GM19452 (cell line): ENCODE data around the gene GSE1.

Source experiments
- ATAC-seq: cut with Tn5 transposase; IDR thresholded peaks from one replicate; pipeline ENCODE4 v1.9.1; 2021; ENCODE audit not compliant: unreplicated experiment

Gene GSE1

DNA sequence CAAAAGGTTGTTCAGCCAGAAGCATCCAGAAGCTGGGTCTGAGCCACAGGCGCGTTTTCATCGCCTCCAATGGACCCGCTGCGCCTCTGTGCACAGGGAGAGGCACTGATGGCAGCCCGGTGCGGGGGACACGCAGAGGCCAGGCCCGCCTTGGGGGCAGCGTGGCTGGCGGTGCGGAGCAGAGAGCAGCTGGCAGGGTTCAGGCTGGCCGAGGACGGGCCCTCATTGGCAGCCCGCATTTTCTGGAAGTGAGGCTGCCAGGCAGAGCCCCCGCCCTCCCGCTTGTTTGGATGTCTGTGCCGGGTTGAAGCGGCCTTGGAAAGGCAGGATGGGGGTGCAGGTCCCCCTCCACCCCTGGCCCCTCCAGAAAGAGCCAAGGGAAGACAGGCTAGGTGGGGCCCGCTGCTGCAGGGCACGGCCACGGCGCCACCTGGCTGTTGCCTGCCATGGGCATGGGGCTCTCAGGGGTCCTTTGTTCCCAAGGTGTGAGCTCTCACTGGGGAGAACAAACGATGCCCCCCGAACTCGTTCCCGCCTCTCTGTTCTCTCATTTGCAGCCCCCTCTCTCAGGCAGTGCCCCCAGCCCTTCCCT lies 18.8 kb downstream of the GSE1 start:
- no peak for ATAC-seq

DNA sequence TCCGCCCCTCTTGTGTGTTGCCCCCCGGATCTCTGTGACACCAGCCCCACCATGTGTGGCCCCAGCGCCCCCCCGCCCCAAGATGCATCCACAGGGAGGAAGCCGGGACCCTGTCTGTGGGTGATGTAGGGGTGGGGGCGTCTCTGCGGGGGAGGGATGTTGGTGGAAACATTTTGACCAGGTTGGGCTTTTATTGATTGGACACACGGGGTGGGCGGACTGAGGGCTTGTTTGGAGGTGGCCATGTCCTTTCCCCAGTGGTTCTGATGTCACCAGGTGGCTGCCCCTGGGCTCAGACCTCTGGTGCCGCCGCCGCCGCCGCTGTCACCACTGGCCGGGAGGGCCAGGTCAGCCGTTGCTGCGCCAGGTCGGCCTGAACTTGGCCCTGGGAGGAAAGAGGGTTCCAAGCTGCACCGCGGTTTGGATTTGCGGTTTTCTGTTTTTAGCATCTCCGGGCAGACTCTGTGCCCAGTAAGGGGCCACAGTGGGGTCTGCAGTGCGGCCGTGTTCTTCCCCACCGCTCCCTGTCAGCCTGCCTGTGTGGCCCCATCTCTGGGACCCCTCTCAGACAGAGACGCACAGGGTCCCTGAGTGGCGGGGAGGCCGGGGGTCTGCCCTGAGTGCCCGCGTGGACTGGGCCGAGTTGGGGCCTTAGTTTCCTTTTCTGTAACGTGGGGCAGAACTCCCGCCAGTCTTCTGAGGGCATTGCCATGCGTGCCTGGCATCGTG lies 19.8 kb downstream of the GSE1 start:
- no peak for ATAC-seq

DNA sequence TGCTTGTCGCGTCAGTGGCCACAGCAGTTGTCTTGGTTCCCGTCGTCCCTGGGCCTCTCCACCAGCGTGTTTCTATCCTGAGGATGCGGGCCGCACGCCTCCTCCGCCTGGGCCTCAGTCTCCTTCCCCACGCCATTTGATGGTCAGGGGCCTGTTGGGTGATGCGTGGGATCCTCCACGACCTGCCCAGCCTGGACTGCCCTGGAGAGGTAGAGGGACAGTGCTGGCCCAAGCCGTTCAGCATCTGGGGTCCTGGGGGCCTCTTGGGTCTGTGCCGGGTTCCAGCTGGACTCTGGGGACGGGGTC lies 20.3 kb downstream of the GSE1 start:
- no peak for ATAC-seq

DNA sequence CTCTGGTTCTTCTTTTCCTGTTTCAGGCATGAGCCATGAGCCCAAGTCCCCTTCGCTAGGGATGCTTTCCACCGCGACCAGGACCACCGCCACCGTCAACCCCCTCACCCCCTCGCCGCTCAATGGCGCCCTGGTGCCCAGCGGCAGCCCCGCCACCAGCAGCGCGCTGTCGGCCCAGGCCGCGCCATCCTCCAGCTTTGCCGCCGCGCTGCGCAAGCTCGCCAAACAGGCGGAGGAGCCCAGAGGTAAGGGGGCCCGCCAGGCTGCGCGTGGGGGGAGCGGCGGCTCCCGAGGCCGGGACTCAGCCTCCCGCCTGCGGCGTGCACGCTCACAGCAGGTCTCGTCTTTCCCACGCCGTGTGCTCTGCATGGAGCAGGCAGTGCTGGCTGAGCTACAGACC lies 20.8 kb downstream of the GSE1 start:
- no peak for ATAC-seq

DNA sequence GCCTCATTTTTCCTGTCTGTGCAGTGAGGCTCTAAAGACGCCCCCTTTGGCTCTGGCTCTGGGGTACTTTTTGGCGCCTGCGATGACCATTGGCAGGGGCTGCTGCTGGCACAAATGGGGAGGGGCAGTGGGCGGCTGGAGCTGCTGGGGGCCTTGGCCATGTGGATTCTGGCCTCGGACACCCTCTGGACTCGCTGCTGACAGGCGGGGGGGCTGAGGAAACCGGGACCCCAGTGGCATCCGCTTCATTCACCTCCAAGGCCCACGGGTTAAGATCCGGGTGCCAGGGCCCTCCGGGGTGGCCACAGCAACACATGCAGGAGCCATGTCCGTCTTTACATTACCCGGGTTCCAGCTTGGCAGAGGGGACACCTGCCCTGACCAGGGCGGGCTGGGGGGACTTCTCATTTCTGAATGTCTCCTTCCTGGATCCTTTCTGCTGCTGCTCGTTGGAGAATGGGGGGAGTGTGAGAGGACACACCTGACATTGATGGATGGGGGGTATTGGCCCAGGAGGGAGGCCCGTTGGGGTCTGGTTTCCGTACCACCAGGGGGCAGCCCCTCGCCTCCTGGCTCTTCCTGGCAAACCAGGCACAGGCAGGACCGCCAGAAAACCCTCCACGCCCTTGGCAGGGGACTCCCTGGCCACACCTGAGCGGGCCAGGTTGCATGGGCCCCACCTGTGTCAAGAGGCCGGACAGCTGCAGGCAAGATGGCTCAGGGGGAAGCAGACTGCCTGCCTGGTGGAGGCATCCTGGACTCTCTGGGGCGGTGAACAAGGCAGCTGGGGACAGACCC lies 21.8 kb downstream of the GSE1 start:
- ATAC-seq: no peak

DNA sequence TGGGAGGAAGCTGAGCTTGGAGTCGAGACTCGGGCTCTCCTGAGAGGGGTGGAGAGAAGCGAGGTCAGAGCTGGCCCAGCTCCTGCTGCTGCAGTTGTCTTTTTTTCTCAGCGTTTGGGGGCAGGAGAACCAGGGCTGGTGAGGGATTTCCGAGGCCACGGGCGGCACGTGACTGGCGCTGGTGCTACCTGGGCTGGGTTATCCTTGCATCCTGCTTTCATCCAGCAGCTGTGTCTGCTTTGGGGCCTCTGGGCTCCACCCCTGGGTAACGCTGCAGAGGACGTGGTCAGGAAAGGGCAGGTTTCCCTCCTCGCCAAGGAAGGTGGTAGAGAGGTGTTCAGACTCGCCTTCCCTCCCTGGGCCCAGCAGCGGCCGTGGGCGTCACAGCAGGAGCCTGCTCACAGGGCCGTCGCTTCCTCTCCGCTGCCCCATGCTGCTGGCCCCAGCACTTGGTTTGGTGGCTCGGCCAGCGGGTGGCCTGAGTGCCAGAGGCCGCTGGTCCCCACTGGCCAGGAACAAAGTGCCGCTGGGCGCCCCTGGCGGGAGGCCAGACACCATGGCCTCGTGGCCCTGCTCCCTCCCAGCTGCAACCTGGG lies 22.5 kb downstream of the GSE1 start:
- no peak for ATAC-seq

DNA sequence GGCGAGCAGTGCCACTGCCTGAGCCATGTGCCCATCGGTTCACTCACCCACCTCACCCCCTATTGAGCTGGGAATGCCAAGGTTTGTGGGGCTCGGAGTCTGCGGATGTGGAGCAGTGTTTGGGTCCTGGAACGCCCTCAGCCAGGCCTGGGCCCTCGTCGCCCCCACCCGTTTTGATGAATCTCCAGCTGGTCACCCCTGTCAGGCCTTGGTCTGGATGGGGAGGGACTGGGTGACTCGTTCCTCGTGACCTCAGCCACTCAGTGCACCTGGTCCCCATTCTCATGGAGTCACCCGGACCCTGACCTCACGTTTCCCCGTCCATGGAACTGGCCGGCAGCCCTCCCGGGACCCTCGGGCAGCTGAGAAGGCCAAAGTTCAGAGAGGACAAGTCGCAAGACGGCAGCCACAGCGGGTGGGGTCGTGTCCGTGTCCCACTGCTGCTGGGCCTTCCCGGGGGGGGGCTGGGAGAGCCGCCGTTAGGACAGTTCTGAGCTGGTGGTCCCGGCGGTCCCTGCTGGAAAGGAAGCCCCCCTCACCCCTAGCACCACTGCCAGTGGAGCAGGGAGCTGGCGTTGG lies 23.2 kb downstream of the GSE1 start:
- no peak for ATAC-seq

DNA sequence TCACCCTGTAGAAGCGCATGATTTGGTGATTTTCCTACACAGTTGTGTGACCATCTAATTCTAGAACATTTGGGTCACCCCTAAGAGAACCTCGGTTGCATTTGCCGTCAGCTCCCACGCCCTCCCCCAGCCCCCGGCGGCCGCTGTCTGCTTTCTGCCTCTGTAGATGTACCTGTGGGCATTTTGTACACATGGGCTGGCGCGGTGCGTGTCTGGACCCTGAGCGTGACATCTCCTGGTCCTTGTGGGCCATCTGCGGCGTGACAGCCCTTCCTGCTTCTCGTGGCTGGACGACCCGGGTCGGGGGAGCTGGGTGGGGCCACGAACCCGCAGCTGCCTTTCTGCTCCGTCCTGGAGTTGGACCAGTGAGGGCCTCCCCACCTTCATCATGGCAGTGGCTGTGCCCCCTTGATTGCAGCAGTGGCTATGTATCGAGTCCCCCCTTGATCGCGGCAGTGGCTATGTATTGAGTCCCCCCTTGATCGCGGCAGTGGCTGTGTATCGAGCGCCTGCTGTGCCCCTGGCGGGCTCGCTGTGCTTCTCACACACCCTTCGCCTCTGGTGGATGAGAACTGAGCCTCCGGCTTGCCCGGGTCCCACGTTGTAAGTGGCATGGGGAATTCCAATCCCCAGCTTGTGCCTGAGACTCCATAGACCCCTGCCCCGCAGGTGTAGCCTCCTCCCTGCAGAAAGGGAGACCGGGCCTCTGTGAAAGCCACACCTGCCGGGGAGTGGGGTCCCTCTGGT lies 24.1 kb downstream of the GSE1 start:
- ATAC-seq: no peak

DNA sequence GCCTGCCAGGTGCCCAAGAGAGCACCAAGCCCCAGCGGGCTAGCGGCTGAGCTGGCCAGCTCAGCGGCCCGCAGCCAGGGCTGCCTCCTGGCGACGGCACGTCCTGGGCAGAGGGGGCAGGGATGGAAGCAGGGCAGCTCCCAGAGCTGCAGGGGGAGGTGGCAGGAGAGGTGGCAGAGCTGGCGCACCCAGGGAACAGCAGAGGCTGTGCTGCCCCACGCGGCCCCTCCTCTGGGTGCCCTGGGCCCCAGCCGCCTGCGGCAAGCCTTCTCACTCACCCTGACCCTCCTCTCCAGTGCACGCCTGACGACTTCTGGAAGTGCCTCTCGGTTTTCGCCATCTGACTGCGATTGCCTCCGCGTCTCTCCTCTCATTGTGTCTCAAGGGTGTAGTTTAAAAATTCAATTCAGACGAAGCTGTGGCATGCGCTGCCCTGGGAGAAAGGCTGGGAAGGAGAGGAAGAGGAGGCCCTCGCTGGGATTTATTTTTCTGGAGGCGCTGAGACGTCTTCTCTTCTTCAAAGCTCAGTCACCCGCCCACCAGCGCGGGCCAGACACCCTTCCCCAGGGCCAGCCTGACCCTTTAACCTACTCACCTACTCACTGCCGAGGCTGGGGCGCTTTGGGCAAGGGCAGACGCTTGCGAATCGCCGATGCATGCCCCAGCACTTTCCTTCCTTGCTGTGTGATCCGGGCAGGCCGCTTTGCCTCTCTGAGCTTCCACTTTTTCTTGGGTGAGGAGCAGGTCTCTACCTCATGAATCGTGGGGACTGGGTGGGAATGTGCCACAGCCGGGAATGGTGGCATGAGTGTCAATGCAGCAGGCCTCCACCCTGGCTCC lies 24.9 kb downstream of the GSE1 start:
- ATAC-seq: no peak

DNA sequence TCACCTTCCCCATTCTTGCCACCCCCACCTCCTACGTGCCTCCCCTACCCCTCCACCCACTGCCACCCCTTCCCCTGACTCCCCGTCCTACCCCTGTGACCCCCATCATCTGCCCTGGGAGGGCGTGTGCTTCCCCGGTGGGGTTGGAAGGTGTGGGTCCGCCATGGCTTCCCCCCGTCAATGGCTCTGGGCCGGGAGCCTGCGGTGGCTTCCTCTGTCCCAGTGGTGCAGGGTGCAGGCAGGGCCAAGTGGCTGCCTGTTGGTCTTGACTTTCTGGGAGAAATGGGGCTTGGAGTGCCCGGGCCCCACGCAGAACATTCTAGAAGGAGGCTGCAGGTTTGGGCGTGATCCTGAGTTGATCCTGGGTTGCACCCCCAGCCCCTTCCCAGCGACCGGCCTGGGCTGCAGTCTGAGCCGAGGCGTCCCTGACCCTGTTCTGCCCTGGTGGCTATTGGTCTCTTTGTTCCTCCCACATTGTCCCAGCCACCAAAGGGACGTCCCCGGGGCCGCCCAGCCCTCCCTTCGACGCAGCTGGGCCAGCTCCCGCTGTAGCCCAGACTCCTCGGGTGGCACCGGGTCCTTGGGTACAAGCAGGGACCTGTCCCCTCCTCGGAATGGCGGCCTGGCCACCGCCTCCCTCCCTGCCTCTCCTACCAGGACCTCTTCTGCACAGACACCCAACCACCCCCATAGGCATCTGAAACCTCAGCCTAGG lies 25.7 kb downstream of the GSE1 start:
- no peak for ATAC-seq

DNA sequence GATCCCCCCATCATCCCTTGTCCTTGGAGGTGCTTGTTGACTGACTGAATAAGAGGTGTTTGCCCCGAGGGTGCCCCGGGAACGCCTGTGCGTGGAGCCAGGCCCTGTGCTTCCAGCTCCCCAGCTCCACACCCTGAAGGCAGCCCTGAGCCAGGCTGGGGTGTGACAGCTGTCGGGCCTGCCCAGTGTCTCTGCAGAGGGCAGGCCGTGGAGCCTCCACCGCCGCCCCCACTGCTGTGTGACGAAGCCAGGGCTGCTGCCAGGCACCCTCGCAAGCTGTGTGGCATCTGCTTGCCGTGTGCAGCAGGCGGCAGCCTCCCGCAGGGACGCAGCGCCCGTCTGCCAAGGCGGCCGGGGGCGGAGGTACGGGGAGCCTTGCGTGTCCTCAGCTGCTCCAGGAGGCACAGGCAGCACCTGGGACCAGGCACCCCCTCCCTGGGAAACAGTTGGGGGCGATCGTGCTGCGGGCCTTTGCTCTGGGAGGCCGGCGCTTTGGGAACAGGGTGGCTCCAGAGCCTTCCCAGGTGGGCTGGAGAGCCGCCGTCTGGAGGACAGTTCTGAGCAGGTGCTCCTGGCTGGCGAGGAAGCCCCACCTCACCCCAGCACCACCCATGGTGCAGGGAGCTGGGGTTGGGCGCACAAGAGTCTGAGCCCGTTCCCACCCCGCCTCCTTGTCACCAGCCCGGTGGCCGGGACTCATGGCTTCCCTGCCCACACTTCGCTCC lies 26.6 kb downstream of the GSE1 start:
- ATAC-seq: no peak

DNA sequence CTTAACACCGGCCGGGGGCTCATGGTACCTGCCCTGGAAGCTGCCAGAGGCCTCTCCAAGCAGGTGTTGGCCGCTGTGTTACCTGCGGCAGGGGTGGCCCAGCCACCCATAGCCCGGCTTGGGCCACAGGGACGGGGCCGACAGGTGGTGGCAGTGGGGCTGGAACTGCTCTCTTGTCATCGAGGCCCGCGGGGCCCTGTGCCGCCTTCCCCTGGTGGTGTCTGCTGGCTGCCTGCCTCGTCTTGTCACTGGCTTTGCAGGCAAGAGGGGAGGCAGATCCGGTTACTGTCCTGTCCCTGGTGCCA lies 27.1 kb downstream of the GSE1 start:
- ATAC-seq: no peak

DNA sequence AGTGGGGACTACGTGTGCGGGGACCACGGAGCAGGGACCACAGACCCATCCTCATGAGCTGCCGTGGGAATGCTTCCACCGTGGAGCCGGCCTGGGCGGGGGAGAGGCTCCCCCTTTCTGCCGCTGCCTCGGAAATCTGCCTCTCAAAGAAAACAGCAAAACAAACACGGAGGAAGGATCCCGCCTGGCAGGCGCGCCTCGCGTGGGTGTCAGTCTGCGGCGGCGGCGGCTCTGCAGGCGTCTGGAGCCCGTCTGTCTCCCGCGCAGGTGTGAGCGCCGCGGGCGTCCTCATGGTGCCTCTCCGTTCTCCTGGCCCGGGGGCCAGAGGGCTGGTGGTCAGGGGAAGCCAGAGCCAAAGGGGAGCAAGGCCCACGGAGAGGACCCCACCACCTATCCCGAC lies 27.5 kb downstream of the GSE1 start:
- no peak for ATAC-seq

DNA sequence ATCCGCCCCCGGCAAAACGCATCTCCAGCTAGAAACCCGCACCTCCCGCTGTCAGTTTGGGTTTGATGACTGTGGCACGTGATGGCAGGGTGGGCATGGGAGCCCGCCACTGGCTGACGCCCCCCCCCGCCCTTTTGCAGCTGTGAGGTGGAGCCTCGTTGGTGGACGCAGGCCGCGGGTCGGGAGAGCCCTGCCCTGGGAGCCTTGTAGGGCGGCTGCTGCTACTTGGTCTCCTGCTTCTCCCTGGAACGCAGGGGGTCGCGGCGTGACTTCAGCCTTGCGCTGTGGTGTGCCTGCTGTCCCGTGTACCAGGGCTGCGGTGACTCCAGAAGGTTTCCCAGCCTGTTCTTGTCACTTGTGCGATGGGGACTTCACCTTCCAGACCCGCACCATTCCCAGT lies 28.2 kb downstream of the GSE1 start:
- no peak for ATAC-seq

DNA sequence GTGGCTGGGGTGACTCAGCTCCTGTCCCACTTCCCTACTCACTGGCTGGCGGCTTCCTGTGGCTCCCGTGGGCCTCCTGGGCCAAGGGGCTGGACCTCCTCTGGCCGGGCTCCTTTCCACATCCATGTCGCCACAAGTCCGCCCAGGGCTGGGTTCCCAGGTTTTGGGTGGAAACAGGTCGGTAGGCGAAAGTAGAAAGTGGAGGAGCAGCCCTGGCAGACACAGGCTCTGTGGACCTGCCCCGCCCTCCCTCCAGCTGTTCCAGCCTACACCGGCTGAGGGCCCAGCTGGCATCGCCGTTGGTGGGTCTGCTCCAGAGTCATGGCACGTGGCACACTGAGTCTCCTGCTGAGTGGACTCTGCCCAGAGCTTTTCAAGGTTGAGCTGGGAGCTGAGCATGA lies 28.7 kb downstream of the GSE1 start:
- ATAC-seq: no peak

DNA sequence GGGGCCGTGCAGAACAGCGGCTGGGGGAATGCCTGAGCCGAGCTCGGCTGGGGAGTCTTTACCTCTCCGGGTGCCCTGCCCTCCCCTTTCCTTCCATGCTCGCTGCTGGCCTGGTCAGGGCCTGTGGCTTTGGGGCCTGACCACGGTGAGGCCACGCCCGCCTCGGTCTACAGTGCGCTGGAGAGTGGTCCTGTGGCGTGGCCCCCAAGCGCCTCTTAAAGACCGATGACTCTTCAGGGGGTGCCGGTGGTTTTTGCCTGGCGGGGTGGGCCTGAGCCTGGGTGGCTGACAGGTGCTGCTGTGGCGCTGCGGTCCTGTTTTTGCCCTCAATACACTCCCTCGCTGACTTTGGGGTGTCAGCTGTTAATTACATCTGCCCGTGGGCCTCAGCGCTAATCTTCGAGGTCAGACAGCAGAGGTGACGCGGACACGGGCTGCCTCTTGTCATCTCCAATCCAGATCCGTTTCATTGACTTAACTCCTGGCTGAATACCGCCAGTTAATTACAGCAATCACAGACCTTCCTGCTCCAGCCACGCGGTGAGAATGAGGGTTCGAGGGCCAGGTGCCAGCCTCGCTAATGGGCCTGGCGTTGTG lies 29.7 kb downstream of the GSE1 start:
- no peak for ATAC-seq

DNA sequence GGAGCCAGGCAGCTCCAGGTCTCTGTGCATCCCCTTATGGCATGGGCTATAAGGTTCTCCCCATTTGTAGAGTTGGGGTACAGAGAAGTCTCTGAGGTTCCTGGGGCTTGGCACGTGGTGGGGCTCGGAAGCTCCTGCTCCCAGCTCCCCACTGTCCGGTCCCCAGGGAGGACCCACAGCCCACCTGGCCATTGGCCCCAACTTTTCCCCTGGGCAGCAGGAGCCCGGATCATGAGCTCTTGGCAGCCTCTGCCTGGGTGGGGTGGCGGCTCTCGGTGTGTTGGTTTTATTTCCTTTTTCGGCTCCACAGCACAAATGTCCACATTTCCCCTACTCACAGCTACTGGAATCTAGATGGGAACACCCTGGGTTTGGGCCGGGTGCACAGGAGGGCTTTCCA lies 30.5 kb downstream of the GSE1 start:
- no peak for ATAC-seq

DNA sequence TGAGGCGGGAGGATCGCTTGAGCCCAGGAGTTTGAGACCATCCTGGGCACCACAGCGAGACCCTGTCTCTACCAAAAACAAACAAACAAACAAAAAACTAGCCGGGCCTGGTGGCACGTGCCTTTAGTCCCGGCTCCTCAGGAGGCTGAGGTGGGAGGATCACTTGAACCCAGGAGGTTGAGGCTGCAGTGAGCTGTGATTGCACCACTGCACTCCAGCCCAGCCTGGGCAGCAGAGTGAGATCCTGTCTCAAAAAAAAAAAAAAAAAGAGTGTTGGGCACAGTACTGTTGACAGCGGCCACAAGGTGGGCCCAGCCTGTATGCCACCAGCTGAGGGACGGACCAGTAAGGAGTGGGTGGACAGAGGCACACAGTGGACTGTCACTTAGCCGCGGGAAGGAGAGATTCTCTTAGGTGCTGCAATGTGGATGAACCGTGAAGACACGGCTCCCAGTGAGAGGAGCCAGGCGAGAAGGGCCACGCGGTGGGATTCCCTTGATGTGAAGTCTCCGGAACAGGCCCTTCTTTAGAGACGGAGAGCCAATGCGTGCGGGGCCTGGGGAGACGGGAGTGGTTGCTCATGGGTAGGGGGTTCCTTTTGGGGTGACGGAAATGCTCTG lies 31.1 kb downstream of the GSE1 start:
- ATAC-seq: no peak
